SK-N-SH (cell line): ENCODE measurements around the gene MBOAT2. TPM values are rescaled to one million over a fixed set of nuclear protein-coding genes. Genes with fewer than 3 reads are reported as not detected.

Experiments used
- CTCF ChIA-PET: fragments of 300-600, 350-600 bp; formaldehyde crosslinking; extraction: SDS; loops from one replicate; lab custom pipeline; 2021; lab: Yijun Ruan, JAX
- POLR2A ChIA-PET: fragments of 350-600 bp; sonication (Branson Sonifier 250); formaldehyde crosslinking; extraction: SDS; loops from one replicate; lab custom pipeline; 2020; ENCODE audit warnings: antibody characterized with exemption, inconsistent platforms; lab: Yijun Ruan, JAX
- DNase-seq: peaks from one replicate; pipeline ENCODE4 v3.0.0; 2012
- H2AFZ ChIP-seq: fragments of 200-600 bp; sonication (generic); 2 replicates; pipeline ENCODE4 v1.8.1; 2016; ENCODE audit warnings: antibody characterized with exemption, mild to moderate bottlenecking, low read depth
- H3F3A ChIP-seq: fragments of 200-600 bp; sonication (generic); replicated peaks from 2 replicates; pipeline ENCODE3; 2016; ENCODE audit warnings: antibody characterized with exemption, mild to moderate bottlenecking; ENCODE audit not compliant: insufficient read depth
- H3K27ac ChIP-seq, 2 experiments: fragments of 200-500 bp in 1 of 2; fragments of 200-600 bp in 1 of 2; sonication (Bioruptor generic) in 1 of 2; sonication (generic), shearing (Covaris generic) in 1 of 2; 2 replicates each; pipeline versions ENCODE4 v1.5.1 to v1.6.1; 2014 to 2016; ENCODE audit warnings: low read depth in 2 of 2, inconsistent platforms in 1 of 2, low read length in 1 of 2, mild to moderate bottlenecking in 1 of 2, mixed read lengths in 1 of 2
- H3K27me3 ChIP-seq: fragments of 200-600 bp; sonication (generic), shearing (Covaris generic); 2 replicates; pipeline ENCODE4 v1.6.1; 2016; ENCODE audit warnings: mixed run types; ENCODE audit not compliant: insufficient read depth
- H3K36me3 ChIP-seq, 2 experiments: fragments of 200-500 bp in 1 of 2; fragments of 200-600 bp in 1 of 2; sonication (Bioruptor generic) in 1 of 2; sonication (generic) in 1 of 2; replicated peaks in 1 of 2; 2 replicates each; pipeline versions ENCODE3 to v1.5.1; 2014 to 2016; ENCODE audit warnings: low read length in 1 of 2, mild to moderate bottlenecking in 1 of 2; ENCODE audit not compliant: insufficient read depth in 2 of 2, control insufficient read depth in 1 of 2
- H3K4me1 ChIP-seq, 2 experiments: fragments of 200-500 bp in 1 of 2; fragments of 200-600 bp in 1 of 2; sonication (Bioruptor generic) in 1 of 2; sonication (generic), shearing (Covaris generic) in 1 of 2; 2 replicates each; pipeline versions ENCODE4 v1.5.1 to v1.6.1; 2014 to 2016; ENCODE audit warnings: low read depth in 1 of 2, low read length in 1 of 2, mixed run types in 1 of 2; ENCODE audit not compliant: insufficient read depth in 2 of 2, control insufficient read depth in 1 of 2
- H3K4me2 ChIP-seq: fragments of 200-600 bp; sonication (generic), shearing (Covaris generic); 2 replicates; pipeline ENCODE4 v1.6.1; 2017; ENCODE audit warnings: mixed run types
- H3K4me3 ChIP-seq, 2 experiments: fragments of 200-500 bp in 1 of 2; fragments of 200-600 bp in 1 of 2; sonication (Bioruptor generic) in 1 of 2; sonication (generic), shearing (Covaris generic) in 1 of 2; 2 replicates each; pipeline versions ENCODE4 v1.5.1 to v1.8.1; 2014 to 2016; ENCODE audit warnings: low read depth in 2 of 2, inconsistent platforms in 1 of 2, low read length in 1 of 2, mild to moderate bottlenecking in 1 of 2, mixed read lengths in 1 of 2, moderate library complexity in 1 of 2
- H3K79me2 ChIP-seq: fragments of 200-600 bp; sonication (generic); 2 replicates; pipeline ENCODE4 v1.8.1; 2017; ENCODE audit warnings: mild to moderate bottlenecking; ENCODE audit not compliant: insufficient read depth
- H3K9ac ChIP-seq: fragments of 200-600 bp; sonication (generic); 2 replicates; pipeline ENCODE4 v1.6.1; 2017; ENCODE audit warnings: mixed run types
- H3K9me2 ChIP-seq: fragments of 200-600 bp; sonication (generic); 2 replicates; pipeline ENCODE4 v1.6.1; 2017; ENCODE audit warnings: mixed run types
- H3K9me3 ChIP-seq: fragments of 200-600 bp; sonication (generic); 2 replicates; pipeline ENCODE4 v1.6.1; 2017; ENCODE audit warnings: mixed run types, mild to moderate bottlenecking, moderate library complexity
- H4K20me1 ChIP-seq: fragments of 200-600 bp; sonication (generic); 2 replicates; pipeline ENCODE4 v1.6.1; 2017; ENCODE audit warnings: mild to moderate bottlenecking, mixed run types; ENCODE audit not compliant: insufficient read depth
- EP300 ChIP-seq, 2 experiments: IDR thresholded peaks; 2 replicates each; pipeline versions ENCODE4 v1.4.0 to v1.6.1; 2012; ENCODE audit warnings: borderline replicate concordance in 1 of 2, low read depth in 1 of 2, low read length in 1 of 2
- EZH2phosphoT487 ChIP-seq: fragments of 200-600 bp; sonication (generic); IDR thresholded peaks from 2 replicates; pipeline ENCODE4 v1.6.1; 2017; ENCODE audit warnings: low read depth, mixed run types, mild to moderate bottlenecking, antibody characterized with exemption, moderate library complexity, borderline replicate concordance
- GATA2 ChIP-seq: sonication (generic); formaldehyde crosslinking; IDR thresholded peaks from 2 replicates; pipeline ENCODE4 v1.5.0; 2020; ENCODE audit warnings: mild to moderate bottlenecking, missing genetic modification reagents
- NFIC ChIP-seq: IDR thresholded peaks from 2 replicates; pipeline ENCODE4 v1.4.0; 2012; ENCODE audit warnings: borderline replicate concordance
- NRF1 ChIP-seq: IDR thresholded peaks from 2 replicates; pipeline ENCODE4 v1.6.1; 2012; ENCODE audit warnings: low read depth, mild to moderate bottlenecking, low read length
- RAD21 ChIP-seq: IDR thresholded peaks from 2 replicates; pipeline ENCODE4 v1.6.1; 2012; ENCODE audit warnings: mild to moderate bottlenecking, low read length
- RCOR1 ChIP-seq: fragments of 150-350 bp; IDR thresholded peaks from 2 replicates; pipeline ENCODE4 v1.6.1; 2017; ENCODE audit warnings: antibody characterized with exemption, low read length
- SMC3 ChIP-seq: IDR thresholded peaks from 2 replicates; pipeline ENCODE4 v1.6.1; 2012; ENCODE audit warnings: low read depth, low read length, improper control_type of control experiment
- TEAD4 ChIP-seq: IDR thresholded peaks from 2 replicates; pipeline ENCODE4 v1.4.0; 2012; ENCODE audit warnings: mild to moderate bottlenecking, borderline replicate concordance; ENCODE audit not compliant: insufficient read depth
- whole genome bisulfite sequencing: methylation state at CpG from one replicate; pipeline ENCODE4 v1.1.6; 2017; ENCODE audit warnings: low lambda C conversion rate; 5-methylcytosine and 5-hydroxymethylcytosine counted together
- polyA plus RNA-seq, 3 experiments: library from polyadenylated mRNA; depleted of rRNA; stranded (reverse); fragments of >200 nt; gene quantifications; 2 replicates each; pipeline ENCODE4 v1.2.3, GENCODE V29; 2012
- TF ChIP-seq, protein P1 (sequence below): IDR thresholded peaks from 2 replicates; pipeline ENCODE4 v1.6.1; 2012; ENCODE audit warnings: mild to moderate bottlenecking, low read depth, low read length, moderate library complexity
- TF ChIP-seq, protein P2 (sequence below): fragments of 150-350 bp; IDR thresholded peaks from 2 replicates; pipeline ENCODE4 v1.6.1; 2016; ENCODE audit warnings: mild to moderate bottlenecking, low read depth, low read length
- TF ChIP-seq, protein P3 (sequence below): fragments of 150-350 bp; IDR thresholded peaks from 2 replicates; pipeline ENCODE4 v1.6.1; 2017; ENCODE audit warnings: antibody characterized with exemption, low read length, low read depth, borderline replicate concordance
- TF ChIP-seq, protein P4 (sequence below): IDR thresholded peaks from 2 replicates; pipeline ENCODE4 v1.4.0; 2012; ENCODE audit warnings: low read depth

Gene MBOAT2
- polyA plus RNA-seq, 1 of the 3 experiments (the other 2 are of a cell fraction) = 33.9 TPM

DNA sequence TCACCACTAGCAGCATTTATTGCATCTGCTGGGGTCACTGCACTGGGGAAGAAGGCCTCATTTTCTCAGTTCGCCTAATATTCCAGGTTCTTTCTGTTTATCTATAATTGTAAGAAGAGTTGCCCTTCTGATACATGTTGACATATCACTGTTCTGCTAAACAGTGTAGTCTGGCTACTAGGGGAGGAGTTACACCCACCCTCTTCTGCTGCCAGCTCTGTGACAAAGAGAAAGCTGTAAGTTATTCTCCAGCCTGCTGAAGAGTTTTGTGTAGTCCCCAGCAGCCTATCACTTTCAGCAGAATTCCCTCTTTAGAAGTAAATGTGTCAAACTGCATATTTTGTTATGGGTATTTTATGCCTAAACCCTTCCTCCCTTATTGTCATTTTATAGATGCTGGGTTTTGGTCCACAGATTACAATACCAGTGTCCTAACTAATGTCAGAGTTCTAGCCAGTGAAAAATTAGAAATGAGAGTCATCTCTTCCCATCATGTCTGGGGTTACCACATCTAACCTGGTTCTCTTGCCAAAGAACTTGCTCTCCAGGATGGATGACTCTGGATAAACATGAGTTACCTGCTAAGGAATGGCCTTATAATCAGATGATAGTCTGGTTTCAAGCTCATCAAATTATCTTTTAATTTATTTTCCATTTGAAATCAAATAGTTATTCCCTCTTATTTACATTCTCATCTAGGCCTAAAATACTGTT lies 5.6 kb upstream of the MBOAT2 start:
- H3K4me3 ChIP-seq = no peak overlapping the region
- TF ChIP-seq, protein P1, sequence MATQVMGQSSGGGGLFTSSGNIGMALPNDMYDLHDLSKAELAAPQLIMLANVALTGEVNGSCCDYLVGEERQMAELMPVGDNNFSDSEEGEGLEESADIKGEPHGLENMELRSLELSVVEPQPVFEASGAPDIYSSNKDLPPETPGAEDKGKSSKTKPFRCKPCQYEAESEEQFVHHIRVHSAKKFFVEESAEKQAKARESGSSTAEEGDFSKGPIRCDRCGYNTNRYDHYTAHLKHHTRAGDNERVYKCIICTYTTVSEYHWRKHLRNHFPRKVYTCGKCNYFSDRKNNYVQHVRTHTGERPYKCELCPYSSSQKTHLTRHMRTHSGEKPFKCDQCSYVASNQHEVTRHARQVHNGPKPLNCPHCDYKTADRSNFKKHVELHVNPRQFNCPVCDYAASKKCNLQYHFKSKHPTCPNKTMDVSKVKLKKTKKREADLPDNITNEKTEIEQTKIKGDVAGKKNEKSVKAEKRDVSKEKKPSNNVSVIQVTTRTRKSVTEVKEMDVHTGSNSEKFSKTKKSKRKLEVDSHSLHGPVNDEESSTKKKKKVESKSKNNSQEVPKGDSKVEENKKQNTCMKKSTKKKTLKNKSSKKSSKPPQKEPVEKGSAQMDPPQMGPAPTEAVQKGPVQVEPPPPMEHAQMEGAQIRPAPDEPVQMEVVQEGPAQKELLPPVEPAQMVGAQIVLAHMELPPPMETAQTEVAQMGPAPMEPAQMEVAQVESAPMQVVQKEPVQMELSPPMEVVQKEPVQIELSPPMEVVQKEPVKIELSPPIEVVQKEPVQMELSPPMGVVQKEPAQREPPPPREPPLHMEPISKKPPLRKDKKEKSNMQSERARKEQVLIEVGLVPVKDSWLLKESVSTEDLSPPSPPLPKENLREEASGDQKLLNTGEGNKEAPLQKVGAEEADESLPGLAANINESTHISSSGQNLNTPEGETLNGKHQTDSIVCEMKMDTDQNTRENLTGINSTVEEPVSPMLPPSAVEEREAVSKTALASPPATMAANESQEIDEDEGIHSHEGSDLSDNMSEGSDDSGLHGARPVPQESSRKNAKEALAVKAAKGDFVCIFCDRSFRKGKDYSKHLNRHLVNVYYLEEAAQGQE = no peak
- TF ChIP-seq NFIC = no peak
- TF ChIP-seq TEAD4 = no peak
- TF ChIP-seq EZH2phosphoT487 = no peak
- no peak; the same call in 1 of the 2 replicates for TF ChIP-seq RAD21
- TF ChIP-seq RCOR1 = 0 out of 2 replicates have a peak, but pooled peaks have one; percentile 7
- no peak for TF ChIP-seq GATA2
- peak in 1 of 2 experiments; percentile 14; a peak in 1 of 4 replicates for TF ChIP-seq EP300 (IDR thresholded peaks at IDR 0.05; ENCODE audit: borderline replicate concordance in 1 of 2, low read depth in 1 of 2, low read length in 1 of 2)
- no peak for TF ChIP-seq SMC3
- TF ChIP-seq, protein P2, sequence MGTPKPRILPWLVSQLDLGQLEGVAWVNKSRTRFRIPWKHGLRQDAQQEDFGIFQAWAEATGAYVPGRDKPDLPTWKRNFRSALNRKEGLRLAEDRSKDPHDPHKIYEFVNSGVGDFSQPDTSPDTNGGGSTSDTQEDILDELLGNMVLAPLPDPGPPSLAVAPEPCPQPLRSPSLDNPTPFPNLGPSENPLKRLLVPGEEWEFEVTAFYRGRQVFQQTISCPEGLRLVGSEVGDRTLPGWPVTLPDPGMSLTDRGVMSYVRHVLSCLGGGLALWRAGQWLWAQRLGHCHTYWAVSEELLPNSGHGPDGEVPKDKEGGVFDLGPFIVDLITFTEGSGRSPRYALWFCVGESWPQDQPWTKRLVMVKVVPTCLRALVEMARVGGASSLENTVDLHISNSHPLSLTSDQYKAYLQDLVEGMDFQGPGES = no peak
- TF ChIP-seq, protein P3, sequence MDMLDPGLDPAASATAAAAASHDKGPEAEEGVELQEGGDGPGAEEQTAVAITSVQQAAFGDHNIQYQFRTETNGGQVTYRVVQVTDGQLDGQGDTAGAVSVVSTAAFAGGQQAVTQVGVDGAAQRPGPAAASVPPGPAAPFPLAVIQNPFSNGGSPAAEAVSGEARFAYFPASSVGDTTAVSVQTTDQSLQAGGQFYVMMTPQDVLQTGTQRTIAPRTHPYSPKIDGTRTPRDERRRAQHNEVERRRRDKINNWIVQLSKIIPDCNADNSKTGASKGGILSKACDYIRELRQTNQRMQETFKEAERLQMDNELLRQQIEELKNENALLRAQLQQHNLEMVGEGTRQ = no peak
- TF ChIP-seq NRF1 = no peak
- TF ChIP-seq, protein P4, sequence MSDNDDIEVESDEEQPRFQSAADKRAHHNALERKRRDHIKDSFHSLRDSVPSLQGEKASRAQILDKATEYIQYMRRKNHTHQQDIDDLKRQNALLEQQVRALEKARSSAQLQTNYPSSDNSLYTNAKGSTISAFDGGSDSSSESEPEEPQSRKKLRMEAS = no peak
- H3K4me1 ChIP-seq = peaks cover 9 to 22% of the 10 kb centered on the region in 2 experiments; a peak in 3 of 4 replicates
- H3K9ac ChIP-seq = no peak overlapping the region
- no peak overlapping the region for H3K4me2 ChIP-seq
- no peaks in the 10 kb centered on the region for H4K20me1 ChIP-seq
- peak overlapping the region in 1 of 2 experiments; percentile 62; a peak in 2 of 4 replicates for H3K27ac ChIP-seq
- DNase-seq = peak; percentile 50
- H3K27me3 ChIP-seq = no peaks in the 10 kb centered on the region
- H3K79me2 ChIP-seq = peaks cover 10% of the 10 kb centered on the region; the same call in 1 of the 2 replicates
- no peaks in the 10 kb centered on the region for H3K9me2 ChIP-seq
- ChIA-PET POLR2A (no interaction called here), CTCF (interaction anchor here (0.7 kb wide), 1 partner anchor 94 kb away, joined by 3 read pairs; no protein-coding TSS in a partner anchor)
- 60% methylated on average over 1 of the region's 1 CpG for WGBS
- H2AFZ ChIP-seq = no peak overlapping the region
- peaks cover 7% of the 10 kb centered on the region for H3F3A ChIP-seq
- peaks cover 0 to 7% of the 10 kb centered on the region in 2 experiments for H3K36me3 ChIP-seq
- H3K9me3 ChIP-seq = no peaks in the 10 kb centered on the region
